ENCODE results near the gene SLC43A2. TPM values are rescaled to one million over a fixed set of nuclear protein-coding genes. Genes with fewer than 3 reads are reported as not detected.

Gene SLC43A2
- total RNA-seq, 4 donors from 2014 or later: 7.1 to 20.0 (median 13.7) TPM

DNA sequence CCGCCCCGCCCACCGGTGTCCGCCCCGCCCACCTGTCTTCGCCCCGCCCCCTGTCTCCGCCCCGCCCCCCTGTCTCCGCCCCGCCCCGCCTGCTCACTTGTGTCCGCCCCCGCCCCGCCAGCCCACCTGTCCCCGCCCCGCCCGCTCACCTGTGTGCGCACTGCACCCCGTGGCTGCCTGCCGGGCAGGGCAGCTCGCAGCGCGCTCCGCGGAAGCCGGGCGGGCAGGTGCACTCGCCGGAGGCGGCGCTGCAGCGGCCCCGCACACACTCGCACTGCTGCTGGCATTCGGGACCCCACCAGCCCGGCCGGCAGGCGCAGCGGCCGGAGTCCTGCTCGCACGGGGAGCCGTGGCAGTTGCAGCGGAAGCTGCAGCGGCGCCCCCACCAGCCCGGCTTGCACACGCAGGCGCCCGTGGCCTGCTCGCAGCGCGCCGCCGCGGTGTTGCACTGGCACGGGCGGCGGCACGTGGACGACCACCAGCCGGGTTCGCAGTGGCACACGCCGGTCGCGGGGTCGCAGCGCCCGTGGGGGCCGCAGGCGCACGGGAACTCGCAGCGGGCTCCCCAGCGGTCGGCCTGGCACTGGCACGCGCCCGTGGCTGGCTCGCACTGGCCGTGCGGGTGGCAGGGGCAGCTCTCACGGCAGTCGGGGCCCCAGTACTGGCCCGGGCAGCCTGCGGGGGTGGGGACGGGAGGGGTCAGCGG, 14.8 kb upstream of the SLC43A2 start:
- H3K9me3 ChIP-seq: no peaks in the 10 kb centered on the region
- 0% methylated on average over 2 of the region's 90 CpGs for WGBS
- intact Hi-C loops (cut with DNase I): no loop called here
- H3K27ac ChIP-seq (replicated peaks in 1 of 4): peak overlapping the region; percentile 91 to 100 (median 97)
- peaks cover 0 to 20% (median 0%) of the 10 kb centered on the region in 4 donors for H3K36me3 ChIP-seq
- no peak for DNase-seq (ENCODE audit: extremely low spot score)
- no peak for TF ChIP-seq POLR2A (IDR thresholded peaks at IDR 0.05; ENCODE audit: low read depth)
- no peak for TF ChIP-seq EP300 (IDR thresholded peaks at IDR 0.05)
- TF ChIP-seq, protein P1, sequence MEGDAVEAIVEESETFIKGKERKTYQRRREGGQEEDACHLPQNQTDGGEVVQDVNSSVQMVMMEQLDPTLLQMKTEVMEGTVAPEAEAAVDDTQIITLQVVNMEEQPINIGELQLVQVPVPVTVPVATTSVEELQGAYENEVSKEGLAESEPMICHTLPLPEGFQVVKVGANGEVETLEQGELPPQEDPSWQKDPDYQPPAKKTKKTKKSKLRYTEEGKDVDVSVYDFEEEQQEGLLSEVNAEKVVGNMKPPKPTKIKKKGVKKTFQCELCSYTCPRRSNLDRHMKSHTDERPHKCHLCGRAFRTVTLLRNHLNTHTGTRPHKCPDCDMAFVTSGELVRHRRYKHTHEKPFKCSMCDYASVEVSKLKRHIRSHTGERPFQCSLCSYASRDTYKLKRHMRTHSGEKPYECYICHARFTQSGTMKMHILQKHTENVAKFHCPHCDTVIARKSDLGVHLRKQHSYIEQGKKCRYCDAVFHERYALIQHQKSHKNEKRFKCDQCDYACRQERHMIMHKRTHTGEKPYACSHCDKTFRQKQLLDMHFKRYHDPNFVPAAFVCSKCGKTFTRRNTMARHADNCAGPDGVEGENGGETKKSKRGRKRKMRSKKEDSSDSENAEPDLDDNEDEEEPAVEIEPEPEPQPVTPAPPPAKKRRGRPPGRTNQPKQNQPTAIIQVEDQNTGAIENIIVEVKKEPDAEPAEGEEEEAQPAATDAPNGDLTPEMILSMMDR (IDR thresholded peaks at IDR 0.05): peak in 1 of 3 experiments; percentile 21
- no peak for TF ChIP-seq POLR2AphosphoS5 (IDR thresholded peaks at IDR 0.05)
- H3K4me3 ChIP-seq: peak overlapping the region; percentile 53 to 58 (median 56)
- H3K4me1 ChIP-seq: peaks cover 38 to 58% (median 56%) of the 10 kb centered on the region in 4 donors
- no peaks in the 10 kb centered on the region for H3K27me3 ChIP-seq

DNA sequence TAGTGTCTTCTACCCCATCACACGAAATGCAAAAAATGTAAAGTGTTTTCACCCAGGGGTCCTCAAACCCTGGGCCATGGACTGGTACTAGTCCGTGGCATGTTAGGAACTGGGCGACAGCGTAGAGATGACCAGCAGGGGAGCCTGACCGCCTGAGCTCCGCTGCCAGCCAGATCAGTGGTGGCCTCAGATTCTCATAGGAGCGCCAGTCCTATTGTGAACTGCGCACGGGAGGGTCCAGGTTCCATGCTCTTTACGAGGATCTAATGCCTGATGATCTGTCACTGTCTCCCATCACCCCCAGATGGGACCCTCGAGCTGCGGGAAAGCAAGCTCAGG, 12.4 kb upstream of the SLC43A2 start:
- Histone ChIP-seq H3K27me3 (no peaks in the 10 kb centered on the region), H3K27ac (replicated peaks in 1 of 4) (no peak overlapping the region), H3K9me3 (no peaks in the 10 kb centered on the region), H3K4me1 (peaks cover 14 to 34% (median 32%) of the 10 kb centered on the region in 4 donors), H3K36me3 (peaks cover 0 to 39% (median 8%) of the 10 kb centered on the region in 4 donors), H3K4me3 (no peak overlapping the region)
- no peak for TF ChIP-seq POLR2AphosphoS5 (IDR thresholded peaks at IDR 0.05)
- TF ChIP-seq EP300 (IDR thresholded peaks at IDR 0.05): no peak
- TF ChIP-seq, protein P1 (IDR thresholded peaks at IDR 0.05): no peak
- TF ChIP-seq POLR2A (IDR thresholded peaks at IDR 0.05; ENCODE audit: low read depth): no peak
- intact Hi-C loops (cut with DNase I): no loop called here
- DNase-seq (ENCODE audit: extremely low spot score): no peak
- 82% methylated on average over 12 of the region's 12 CpGs for whole genome bisulfite sequencing

DNA sequence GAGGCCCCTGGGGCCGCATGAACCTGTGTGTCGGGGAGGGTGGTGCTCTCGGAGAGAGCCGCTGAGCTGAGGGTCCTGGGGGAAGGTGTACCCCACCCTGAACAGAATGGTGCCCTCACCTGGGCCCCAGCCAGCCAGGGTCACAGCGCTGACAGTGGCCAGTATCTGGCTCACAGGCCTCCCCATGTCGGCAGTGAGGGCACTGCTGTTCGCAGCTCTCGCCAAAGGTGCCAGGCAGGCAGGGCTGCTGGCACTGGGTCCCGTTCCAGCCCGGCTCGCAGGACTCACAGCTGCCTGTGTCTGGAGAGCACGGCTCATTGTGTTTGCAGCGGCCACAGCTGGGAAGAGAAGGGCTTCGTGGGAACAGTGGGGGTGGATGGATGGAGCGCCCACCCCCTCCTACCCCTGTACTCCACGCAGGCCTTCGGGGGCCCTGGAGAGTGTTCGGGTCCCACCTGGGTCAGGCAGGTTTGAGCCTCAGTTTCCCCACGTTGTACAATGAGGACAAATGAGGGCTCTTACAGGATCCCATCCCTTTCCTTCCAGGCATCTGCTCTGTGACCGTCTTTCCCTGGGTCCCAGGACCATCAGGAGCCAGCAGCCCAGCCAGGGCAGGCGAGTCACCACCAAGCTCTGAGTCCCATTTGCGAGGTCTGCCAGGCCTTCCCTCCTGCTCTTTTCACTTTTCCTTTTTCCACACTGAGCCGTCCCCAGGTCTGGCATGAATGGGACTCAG, 11.9 kb upstream of the SLC43A2 start:
- H3K27me3 ChIP-seq: no peaks in the 10 kb centered on the region
- H3K36me3 ChIP-seq: peaks cover 0 to 43% (median 12%) of the 10 kb centered on the region in 4 donors
- DNase-seq (ENCODE audit: extremely low spot score): no peak
- TF ChIP-seq EP300 (IDR thresholded peaks at IDR 0.05) (no peak), POLR2A (IDR thresholded peaks at IDR 0.05; ENCODE audit: low read depth) (no peak), POLR2AphosphoS5 (IDR thresholded peaks at IDR 0.05) (no peak)
- TF ChIP-seq, protein P1 (IDR thresholded peaks at IDR 0.05): no peak
- intact Hi-C loops (cut with DNase I): no loop called here
- peaks cover 9 to 29% (median 26%) of the 10 kb centered on the region in 4 donors for H3K4me1 ChIP-seq
- H3K4me3 ChIP-seq: no peak overlapping the region
- WGBS: 77% methylated on average over 9 of the region's 23 CpGs
- H3K27ac ChIP-seq (replicated peaks in 1 of 4): no peak overlapping the region
- H3K9me3 ChIP-seq: no peaks in the 10 kb centered on the region

DNA sequence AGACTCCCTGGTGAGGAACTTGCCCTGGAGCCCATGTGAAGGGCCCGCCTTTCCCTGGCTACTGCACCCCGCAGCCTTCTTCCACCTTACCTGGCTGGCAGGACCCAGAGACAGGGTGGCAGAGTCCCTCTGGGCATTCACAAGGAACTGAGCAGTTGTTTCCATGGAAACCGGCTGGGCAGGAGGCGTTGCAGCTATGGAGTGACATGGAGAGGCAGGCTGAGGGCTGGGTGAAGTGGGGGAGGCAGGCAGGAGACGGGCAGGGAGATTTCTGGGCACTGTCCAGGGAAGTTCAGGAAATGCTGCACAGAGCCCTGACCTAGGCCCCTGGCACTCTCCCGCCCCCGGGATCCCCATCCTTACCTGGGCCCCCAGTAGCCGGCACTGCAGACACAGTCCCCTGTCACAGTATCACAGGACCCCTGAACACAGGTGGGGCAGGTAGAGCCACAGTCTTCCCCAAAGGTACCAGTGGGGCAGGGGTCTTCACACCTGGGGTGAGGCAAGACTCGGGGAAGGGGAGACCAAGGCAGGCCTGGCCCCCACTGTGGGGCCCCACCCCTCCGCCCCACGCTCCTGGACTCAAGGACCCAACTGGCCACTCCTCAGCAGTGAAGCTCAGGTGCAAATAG, 11.0 kb upstream of the SLC43A2 start:
- Histone ChIP-seq H3K4me3 (no peak overlapping the region), H3K36me3 (peaks cover 3 to 52% (median 17%) of the 10 kb centered on the region in 4 donors), H3K4me1 (peaks cover 8 to 20% (median 19%) of the 10 kb centered on the region in 4 donors), H3K27ac (replicated peaks in 1 of 4) (no peak overlapping the region), H3K9me3 (no peaks in the 10 kb centered on the region), H3K27me3 (no peaks in the 10 kb centered on the region)
- no peak for TF ChIP-seq POLR2AphosphoS5 (IDR thresholded peaks at IDR 0.05)
- TF ChIP-seq EP300 (IDR thresholded peaks at IDR 0.05): no peak
- TF ChIP-seq POLR2A (IDR thresholded peaks at IDR 0.05; ENCODE audit: low read depth): no peak
- TF ChIP-seq, protein P1 (IDR thresholded peaks at IDR 0.05): no peak
- DNase-seq (ENCODE audit: extremely low spot score): no peak
- WGBS: 80% methylated on average over 4 of the region's 11 CpGs
- intact Hi-C loops (cut with DNase I): no loop called here

Measured in esophagus muscularis mucosa (tissue), 4 donors.